Natural killer cell (primary cell): Measurements from ENCODE around the gene VAMP7. TPM values are rescaled to one million over a fixed set of nuclear protein-coding genes. Genes with fewer than 3 reads are reported as not detected.
A peak's percentile ranks its signal among the peaks of the same experiment; 100 is the strongest.
"Not testable (repeated sequence)": the region's sequence is repeated elsewhere in the genome, so short reads cannot be mapped to it uniquely, and the experiment has no call there.

Experiments
- ATAC-seq, 3 donors: fragments of 150-1000 bp in 2 of 3; fragments of 200-7000 bp in 1 of 3; cut with Tn5 transposase; 1 replicate in 1 of 3; 2 replicates in 2 of 3; pipeline ENCODE4 v1.10.0; 2021; ENCODE audit warnings: mild to moderate bottlenecking in 2 of 3, moderate library complexity in 2 of 3
- DNase-seq, 2 donors: peaks; one replicate each; pipeline versions ENCODE4 v3.0.0 to v3.0.0-alpha.2; 2013 to 2021; ENCODE audit warnings: mixed read lengths in 1 of 2
- H3K27ac ChIP-seq: one replicate; pipeline ENCODE4 v1.5.1; 2013; ENCODE audit warnings: mild to moderate bottlenecking, low read length
- H3K27me3 ChIP-seq: one replicate; pipeline ENCODE4 v1.6.1; 2013; ENCODE audit warnings: low read length; ENCODE audit not compliant: control insufficient read depth, insufficient read depth
- H3K36me3 ChIP-seq: one replicate; pipeline ENCODE4 v1.6.1; 2013; ENCODE audit warnings: low read length; ENCODE audit not compliant: control insufficient read depth, insufficient read depth
- H3K4me1 ChIP-seq: one replicate; pipeline ENCODE4 v1.6.1; 2013; ENCODE audit warnings: low read length; ENCODE audit not compliant: control insufficient read depth, insufficient read depth
- H3K4me3 ChIP-seq: one replicate; pipeline ENCODE4 v1.5.1; 2013; ENCODE audit warnings: low read length
- H3K9me3 ChIP-seq: one replicate; pipeline ENCODE4 v1.6.1; 2013; ENCODE audit warnings: low read length; ENCODE audit not compliant: control insufficient read depth, insufficient read depth
- H3K27ac Mint-ChIP-seq, 2 donors: one replicate each; pipeline ENCODE4 v1.8.0; 2022; ENCODE audit warnings: mild to moderate bottlenecking in 2 of 2, mixed read lengths in 2 of 2, moderate library complexity in 1 of 2
- H3K27me3 Mint-ChIP-seq, 2 donors: one replicate each; pipeline ENCODE4 v1.8.0; 2022; ENCODE audit warnings: low read depth in 2 of 2, mixed read lengths in 2 of 2
- H3K36me3 Mint-ChIP-seq: one replicate; pipeline ENCODE4 v1.8.0; 2022; ENCODE audit warnings: mixed read lengths
- H3K4me1 Mint-ChIP-seq, 2 donors: one replicate each; pipeline ENCODE4 v1.8.0; 2022; ENCODE audit warnings: mixed read lengths in 2 of 2
- H3K4me3 Mint-ChIP-seq: one replicate; pipeline ENCODE4 v1.8.0; 2022; ENCODE audit warnings: mild to moderate bottlenecking, moderate library complexity, mixed read lengths
- H3K9me3 Mint-ChIP-seq, 2 donors: one replicate each; pipeline ENCODE4 v1.8.0; 2022; ENCODE audit warnings: mixed read lengths in 2 of 2
- CTCF ChIP-seq: fragments of 200-600 bp; IDR thresholded peaks from one replicate; pipeline ENCODE4 v1.8.0; 2022; ENCODE audit warnings: antibody characterized with exemption
- WGBS: methylation state at CpG from one replicate; pipeline ENCODE4 v1.1.7; 2013; ENCODE audit warnings: missing lambda C conversion rate; ENCODE audit not compliant: insufficient coverage; 5-methylcytosine and 5-hydroxymethylcytosine counted together
- intact Hi-C: fragments of 100-400 bp; cut with micrococcal nuclease; formaldehyde crosslinking; loops from one replicate; pipeline ENCODE4 v1.14.2; 2022
- total RNA-seq, 4 donors: library from RNA; stranded (reverse); fragments of 120-200 nt in 1 of 4; gene quantifications; one replicate each; pipeline versions ENCODE4 v1.2.3 to v1.2.4, GENCODE V29; 2013 to 2022

VAMP7 gene
- 10 to 100 TPM; 30.3 to 33.8 (median 33.6) TPM for total RNA-seq
- total RNA-seq (2013) = 38.6 TPM

- ATAC-seq = peak; percentile 96 to 98 (median 96)
- Mint-ChIP-seq H3K9me3 (peaks cover 0 to 3% of the 10 kb centered on the region in 2 donors), H3K4me3 (peak within 1 kb of the TSS; percentile 75), H3K36me3 (no peaks in the 10 kb centered on the region), H3K27ac (peak within 1 kb of the TSS; percentile 88 to 96), H3K27me3 (peaks cover 0 to 7% of the 10 kb centered on the region in 2 donors), H3K4me1 (peaks cover 23 to 31% of the 10 kb centered on the region in 2 donors)
- 26% methylated on average over 48 of the region's 48 CpGs for WGBS
- TF ChIP-seq CTCF = no peak
- peak within 1 kb of the TSS; percentile 75 for H3K4me3 ChIP-seq
- no peaks in the 10 kb centered on the region for H3K36me3 ChIP-seq
- peak; percentile 61 to 88 for DNase-seq
- intact Hi-C loops = no loop called here
- no peaks in the 10 kb centered on the region for H3K27me3 ChIP-seq
- H3K9me3 ChIP-seq = no peaks in the 10 kb centered on the region
- H3K4me1 ChIP-seq = no peaks in the 10 kb centered on the region
- H3K27ac ChIP-seq = peak within 1 kb of the TSS; percentile 76
These were observed at the start of gene VAMP7 for GRCh38 chrX:155881158-155881993. Gene VAMP7 (plus strand): TSS chrX:155881345. CDS start chrX:155889467, 8,122 bp downstream.

GRCh38 chrX:155841232-155841631 lies 39.9 kb upstream of the VAMP7 start:
- no peak overlapping the region for H3K27ac Mint-ChIP-seq
- H3K4me1 ChIP-seq = no peaks in the 10 kb centered on the region
- no peaks in the 10 kb centered on the region for H3K9me3 ChIP-seq
- H3K27ac ChIP-seq = no peak overlapping the region
- H3K4me1 Mint-ChIP-seq = no peaks in the 10 kb centered on the region
- H3K27me3 ChIP-seq = no peaks in the 10 kb centered on the region
- H3K27me3 Mint-ChIP-seq = peaks cover 0 to 10% of the 10 kb centered on the region in 2 donors
- H3K36me3 ChIP-seq = no peaks in the 10 kb centered on the region
- H3K4me3 Mint-ChIP-seq = no peak overlapping the region
- ATAC-seq (no peak), DNase-seq (no peak)
- intact Hi-C loops = no loop called here
- 38% methylated on average over 3 of the region's 3 CpGs for WGBS
- H3K9me3 Mint-ChIP-seq = peaks cover 0 to 10% of the 10 kb centered on the region in 2 donors
- H3K4me3 ChIP-seq = no peak overlapping the region
- TF ChIP-seq CTCF = no peak
- H3K36me3 Mint-ChIP-seq = no peaks in the 10 kb centered on the region

GRCh38 chrX:155851786-155852185 lies 29.4 kb upstream of the VAMP7 start:
- H3K9me3 ChIP-seq, H3K4me3 ChIP-seq, H3K36me3 ChIP-seq, DNase-seq, H3K27me3 ChIP-seq, H3K4me1 Mint-ChIP-seq, H3K4me3 Mint-ChIP-seq, H3K27ac ChIP-seq, H3K9me3 Mint-ChIP-seq, ATAC-seq, H3K4me1 ChIP-seq, H3K27ac Mint-ChIP-seq, H3K36me3 Mint-ChIP-seq, intact Hi-C loops: not testable (repeated sequence)
- peaks cover 8 to 41% of the 10 kb centered on the region in 2 donors for H3K27me3 Mint-ChIP-seq
- no CpG with 5 or more reads among the region's 2 CpGs for WGBS

- DNase-seq = no peak
- no peaks in the 10 kb centered on the region for H3K4me1 Mint-ChIP-seq
- WGBS = 0% methylated on average over 1 of the region's 1 CpG
- H3K36me3 Mint-ChIP-seq = no peaks in the 10 kb centered on the region
- Histone ChIP-seq H3K27ac (no peak overlapping the region), H3K9me3 (no peaks in the 10 kb centered on the region), H3K4me1 (no peaks in the 10 kb centered on the region), H3K27me3 (peaks cover 2% of the 10 kb centered on the region), H3K36me3 (no peaks in the 10 kb centered on the region), H3K4me3 (no peak overlapping the region)
- TF ChIP-seq CTCF = no peak
- H3K9me3 Mint-ChIP-seq = peaks cover 0 to 4% of the 10 kb centered on the region in 2 donors
- ATAC-seq = no peak
- H3K4me3 Mint-ChIP-seq = no peak overlapping the region
- intact Hi-C loops = no loop called here
- peaks cover 8 to 24% of the 10 kb centered on the region in 2 donors for H3K27me3 Mint-ChIP-seq
- no peak overlapping the region for H3K27ac Mint-ChIP-seq
These were observed 23.6 kb upstream of the VAMP7 start for GRCh38 chrX:155857561-155857960.
